IMR-90 (cell line): Measurements from ENCODE around the gene CABCOCO1.

ENCODE experiments used
- MAZ ChIP-seq: IDR thresholded peaks from 2 replicates; pipeline ENCODE4 v1.6.1; 2012; ENCODE audit warnings: low read depth, mild to moderate bottlenecking, low read length, improper control_type of control experiment, moderate library complexity, borderline replicate concordance
- POLR2A ChIP-seq: IDR thresholded peaks from 2 replicates; pipeline ENCODE4 v1.6.1; 2012; ENCODE audit warnings: mild to moderate bottlenecking, low read depth, low read length
- RAD21 ChIP-seq: IDR thresholded peaks from 2 replicates; pipeline ENCODE4 v1.6.1; 2012; ENCODE audit warnings: low read length, improper control_type of control experiment
- SMC3 ChIP-seq: fragments of 150-350 bp; IDR thresholded peaks from 2 replicates; pipeline ENCODE4 v1.6.1; 2016; ENCODE audit warnings: low read depth, mild to moderate bottlenecking, antibody characterized with exemption, low read length, moderate library complexity
- TF ChIP-seq, protein P1 (sequence below): conservative IDR thresholded peaks from 2 replicates; pipeline ENCODE4 v1.5.1; 2012; ENCODE audit warnings: mild to moderate bottlenecking, low read depth, low read length, improper control_type of control experiment

DNA sequence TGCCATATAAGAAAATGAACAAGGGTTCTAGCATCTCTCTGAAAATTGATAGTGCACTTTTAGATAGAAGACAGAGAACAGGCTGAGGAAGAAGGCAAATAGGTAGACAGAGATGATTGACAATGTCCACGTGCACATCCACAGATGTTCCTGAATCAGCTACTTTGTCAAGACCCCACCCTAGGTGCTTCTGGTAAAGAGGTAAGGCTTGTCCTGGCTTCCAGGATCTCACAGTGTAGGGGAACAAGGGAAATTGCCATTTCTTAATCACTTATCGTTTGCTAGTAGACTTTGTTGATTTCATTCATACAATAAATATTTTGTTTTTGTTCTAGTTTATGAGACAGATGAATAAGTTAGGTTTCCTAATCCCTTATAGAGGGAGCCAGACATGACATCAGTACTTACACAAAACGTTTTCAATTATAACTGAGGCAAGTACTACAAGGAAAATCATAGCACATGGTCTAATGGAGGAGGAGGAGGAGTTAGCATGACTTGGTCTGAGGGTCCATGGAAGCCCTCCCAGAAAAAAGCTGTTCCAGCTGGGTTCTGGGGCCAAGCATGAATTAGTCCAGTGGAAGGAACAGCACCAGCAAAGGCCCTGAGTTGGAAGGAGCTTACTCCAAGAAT, 122.9 kb downstream of the CABCOCO1 start:
- TF ChIP-seq, protein P1, sequence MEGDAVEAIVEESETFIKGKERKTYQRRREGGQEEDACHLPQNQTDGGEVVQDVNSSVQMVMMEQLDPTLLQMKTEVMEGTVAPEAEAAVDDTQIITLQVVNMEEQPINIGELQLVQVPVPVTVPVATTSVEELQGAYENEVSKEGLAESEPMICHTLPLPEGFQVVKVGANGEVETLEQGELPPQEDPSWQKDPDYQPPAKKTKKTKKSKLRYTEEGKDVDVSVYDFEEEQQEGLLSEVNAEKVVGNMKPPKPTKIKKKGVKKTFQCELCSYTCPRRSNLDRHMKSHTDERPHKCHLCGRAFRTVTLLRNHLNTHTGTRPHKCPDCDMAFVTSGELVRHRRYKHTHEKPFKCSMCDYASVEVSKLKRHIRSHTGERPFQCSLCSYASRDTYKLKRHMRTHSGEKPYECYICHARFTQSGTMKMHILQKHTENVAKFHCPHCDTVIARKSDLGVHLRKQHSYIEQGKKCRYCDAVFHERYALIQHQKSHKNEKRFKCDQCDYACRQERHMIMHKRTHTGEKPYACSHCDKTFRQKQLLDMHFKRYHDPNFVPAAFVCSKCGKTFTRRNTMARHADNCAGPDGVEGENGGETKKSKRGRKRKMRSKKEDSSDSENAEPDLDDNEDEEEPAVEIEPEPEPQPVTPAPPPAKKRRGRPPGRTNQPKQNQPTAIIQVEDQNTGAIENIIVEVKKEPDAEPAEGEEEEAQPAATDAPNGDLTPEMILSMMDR = no peak
- TF ChIP-seq POLR2A (no peak), RAD21 (no peak), MAZ (no peak), SMC3 (no peak)
